DOHH2 (cell line): ENCODE data around the gene S1PR1.

ENCODE experiments used
- H3F3A ChIP-seq: fragments of 200-600 bp; sonication (generic), shearing (Covaris generic); 2 replicates; pipeline ENCODE4 v1.6.0; 2016; ENCODE audit warnings: antibody characterized with exemption, mild to moderate bottlenecking; ENCODE audit not compliant: control insufficient read depth, insufficient read depth
- H3K27ac ChIP-seq: fragments of 200-600 bp; sonication (generic); 2 replicates; pipeline ENCODE4 v1.5.1; 2014; ENCODE audit warnings: low read depth, mild to moderate bottlenecking, low read length, moderate library complexity
- H3K27me3 ChIP-seq: fragments of 200-600 bp; sonication (generic); 2 replicates; pipeline ENCODE4 v1.6.1; 2014; ENCODE audit warnings: mild to moderate bottlenecking, low read length, mixed read lengths; ENCODE audit not compliant: control insufficient read depth
- H3K36me3 ChIP-seq: fragments of 200-600 bp; sonication (generic); 2 replicates; pipeline ENCODE4 v1.6.1; 2014; ENCODE audit warnings: mild to moderate bottlenecking, low read length, moderate library complexity, mixed read lengths; ENCODE audit not compliant: control insufficient read depth
- H3K4me1 ChIP-seq: fragments of 200-600 bp; sonication (generic); 2 replicates; pipeline ENCODE4 v1.6.1; 2014; ENCODE audit warnings: mild to moderate bottlenecking, low read length, mixed read lengths; ENCODE audit not compliant: control insufficient read depth
- H3K4me2 ChIP-seq: fragments of 200-600 bp; sonication (generic); 2 replicates; pipeline ENCODE4 v1.6.0; 2014; ENCODE audit warnings: mild to moderate bottlenecking, low read length, moderate library complexity
- H3K4me3 ChIP-seq: fragments of 200-600 bp; sonication (generic); 2 replicates; pipeline ENCODE4 v1.5.1; 2014; ENCODE audit warnings: mild to moderate bottlenecking, low read length, mixed read lengths
- H3K79me2 ChIP-seq: fragments of 200-600 bp; sonication (generic); 2 replicates; pipeline ENCODE4 v1.6.1; 2014; ENCODE audit warnings: mild to moderate bottlenecking, low read length, mixed read lengths; ENCODE audit not compliant: control insufficient read depth
- H3K9me2 ChIP-seq: fragments of 200-600 bp; sonication (generic); replicated peaks from 2 replicates; pipeline ENCODE4 v1.6.1; 2014; ENCODE audit warnings: mild to moderate bottlenecking, low read length, mixed read lengths; ENCODE audit not compliant: control insufficient read depth
- H3K9me3 ChIP-seq: fragments of 200-600 bp; sonication (generic); 2 replicates; pipeline ENCODE4 v1.6.1; 2014; ENCODE audit warnings: antibody characterized with exemption, low read length, mixed read lengths; ENCODE audit not compliant: control insufficient read depth, insufficient read depth
- H4K20me1 ChIP-seq: fragments of 200-600 bp; sonication (generic); 2 replicates; pipeline ENCODE4 v1.6.0; 2014; ENCODE audit warnings: low read depth, mild to moderate bottlenecking, antibody characterized with exemption, low read length, moderate library complexity; ENCODE audit not compliant: control insufficient read depth, insufficient read depth
- EZH2phosphoT487 ChIP-seq: fragments of 200-600 bp; sonication (generic); IDR thresholded peaks from 2 replicates; pipeline ENCODE4 v1.6.1; 2017; ENCODE audit warnings: borderline replicate concordance, mild to moderate bottlenecking, antibody characterized with exemption, low read length, moderate library complexity, mixed read lengths
- TF ChIP-seq, protein P1 (sequence below): fragments of 200-600 bp; sonication (generic); IDR thresholded peaks from one replicate; pipeline ENCODE4 v1.5.1; 2014; ENCODE audit warnings: antibody characterized with exemption, mild to moderate bottlenecking, low read depth, low read length; ENCODE audit not compliant: poor library complexity, severe bottlenecking

Gene S1PR1

DNA sequence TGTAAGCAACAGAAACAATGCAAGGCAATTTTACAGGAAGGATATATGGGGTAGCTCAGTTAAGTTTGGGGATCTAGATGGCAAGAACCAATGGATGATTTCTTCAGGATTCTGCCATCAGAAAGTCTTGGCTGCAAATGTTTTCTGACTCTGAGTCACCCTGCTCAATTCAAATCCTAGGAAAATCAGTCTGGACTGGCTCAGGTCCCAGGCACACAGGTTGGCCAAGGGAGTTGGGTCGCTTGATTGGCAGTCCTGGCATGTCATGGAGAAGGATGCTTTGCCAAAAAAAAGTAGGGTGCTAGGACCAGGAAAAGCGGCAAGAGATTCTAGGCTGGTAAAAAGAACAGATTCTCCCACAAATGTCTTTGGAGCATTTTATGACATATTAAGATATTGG, 28.9 kb upstream of the S1PR1 start:
- no peaks in the 10 kb centered on the region for H4K20me1 ChIP-seq
- no peak for TF ChIP-seq EZH2phosphoT487
- TF ChIP-seq, protein P1, sequence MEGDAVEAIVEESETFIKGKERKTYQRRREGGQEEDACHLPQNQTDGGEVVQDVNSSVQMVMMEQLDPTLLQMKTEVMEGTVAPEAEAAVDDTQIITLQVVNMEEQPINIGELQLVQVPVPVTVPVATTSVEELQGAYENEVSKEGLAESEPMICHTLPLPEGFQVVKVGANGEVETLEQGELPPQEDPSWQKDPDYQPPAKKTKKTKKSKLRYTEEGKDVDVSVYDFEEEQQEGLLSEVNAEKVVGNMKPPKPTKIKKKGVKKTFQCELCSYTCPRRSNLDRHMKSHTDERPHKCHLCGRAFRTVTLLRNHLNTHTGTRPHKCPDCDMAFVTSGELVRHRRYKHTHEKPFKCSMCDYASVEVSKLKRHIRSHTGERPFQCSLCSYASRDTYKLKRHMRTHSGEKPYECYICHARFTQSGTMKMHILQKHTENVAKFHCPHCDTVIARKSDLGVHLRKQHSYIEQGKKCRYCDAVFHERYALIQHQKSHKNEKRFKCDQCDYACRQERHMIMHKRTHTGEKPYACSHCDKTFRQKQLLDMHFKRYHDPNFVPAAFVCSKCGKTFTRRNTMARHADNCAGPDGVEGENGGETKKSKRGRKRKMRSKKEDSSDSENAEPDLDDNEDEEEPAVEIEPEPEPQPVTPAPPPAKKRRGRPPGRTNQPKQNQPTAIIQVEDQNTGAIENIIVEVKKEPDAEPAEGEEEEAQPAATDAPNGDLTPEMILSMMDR: no peak
- H3K27ac ChIP-seq: no peak overlapping the region
- no peaks in the 10 kb centered on the region for H3K9me2 ChIP-seq
- H3K27me3 ChIP-seq: no peaks in the 10 kb centered on the region
- no peak overlapping the region for H3K4me2 ChIP-seq
- H3K79me2 ChIP-seq: no peaks in the 10 kb centered on the region
- no peaks in the 10 kb centered on the region for H3F3A ChIP-seq
- H3K4me3 ChIP-seq: no peak overlapping the region
- H3K9me3 ChIP-seq: no peaks in the 10 kb centered on the region
- no peaks in the 10 kb centered on the region for H3K4me1 ChIP-seq
- H3K36me3 ChIP-seq: no peaks in the 10 kb centered on the region

DNA sequence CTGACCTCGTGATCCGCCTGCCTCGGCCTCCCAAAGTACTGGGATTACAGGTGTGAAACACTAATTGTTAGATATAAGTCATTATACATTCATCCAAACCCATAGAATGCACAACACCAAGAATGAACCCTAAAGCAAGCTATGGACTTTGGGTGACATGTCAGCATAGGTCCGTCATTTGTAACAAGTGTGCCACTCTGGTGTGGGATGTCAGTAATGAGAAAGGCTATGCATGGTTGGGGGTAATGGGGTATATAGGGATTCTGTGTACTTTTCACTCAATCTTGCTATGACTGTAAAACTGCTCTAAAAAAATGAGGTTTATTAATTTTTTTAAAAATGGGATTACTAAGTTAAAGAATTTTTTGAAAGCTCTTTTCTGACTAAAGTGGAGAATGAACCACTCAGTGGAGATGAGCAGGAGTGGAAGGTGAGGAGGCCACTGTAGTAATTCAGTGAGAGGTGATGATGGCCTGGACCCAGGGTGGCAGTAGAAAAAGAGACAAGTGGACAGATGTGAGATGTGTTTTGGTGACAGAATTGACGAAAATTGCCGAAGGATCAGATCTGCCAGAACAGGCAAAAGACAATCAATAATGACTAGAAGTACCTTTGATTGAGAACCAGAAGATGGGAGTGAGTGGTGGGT, 21.3 kb upstream of the S1PR1 start:
- Histone ChIP-seq H3K4me2 (no peak overlapping the region), H3K4me1 (no peaks in the 10 kb centered on the region), H3K9me2 (no peaks in the 10 kb centered on the region), H4K20me1 (no peaks in the 10 kb centered on the region), H3K9me3 (no peaks in the 10 kb centered on the region), H3K27ac (no peak overlapping the region), H3K36me3 (no peaks in the 10 kb centered on the region), H3K79me2 (no peaks in the 10 kb centered on the region), H3K4me3 (no peak overlapping the region), H3F3A (no peaks in the 10 kb centered on the region), H3K27me3 (no peaks in the 10 kb centered on the region)
- TF ChIP-seq EZH2phosphoT487: no peak
- TF ChIP-seq, protein P1: no peak

DNA sequence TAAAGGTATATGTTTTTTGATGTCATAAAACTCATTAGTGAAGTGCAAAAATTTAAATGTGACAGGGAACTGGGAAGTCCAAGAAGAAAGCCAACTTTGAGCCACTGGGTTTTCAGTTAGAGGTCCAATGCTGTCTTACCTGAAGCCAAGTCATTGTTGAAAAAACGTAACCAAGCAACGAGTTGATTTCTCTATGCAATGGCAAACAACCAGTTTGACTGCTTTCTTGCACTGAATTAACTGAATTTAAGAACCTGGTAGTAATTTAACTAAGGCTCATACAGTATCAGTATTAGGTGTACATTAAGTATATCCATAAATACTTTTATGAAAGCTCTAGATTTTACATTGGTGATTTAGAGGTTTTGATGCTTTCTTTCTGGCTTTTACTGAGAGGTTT, 20.2 kb upstream of the S1PR1 start:
- peaks cover 2% of the 10 kb centered on the region for H3K4me1 ChIP-seq
- no peak overlapping the region for H3K27ac ChIP-seq
- H3K9me2 ChIP-seq: no peaks in the 10 kb centered on the region
- no peaks in the 10 kb centered on the region for H3K27me3 ChIP-seq
- no peak overlapping the region for H3K4me2 ChIP-seq
- no peak overlapping the region for H3K4me3 ChIP-seq
- H3K9me3 ChIP-seq: no peaks in the 10 kb centered on the region
- H3K79me2 ChIP-seq: no peaks in the 10 kb centered on the region
- H4K20me1 ChIP-seq: no peaks in the 10 kb centered on the region
- H3F3A ChIP-seq: no peaks in the 10 kb centered on the region
- no peak for TF ChIP-seq EZH2phosphoT487
- TF ChIP-seq, protein P1: no peak
- H3K36me3 ChIP-seq: no peaks in the 10 kb centered on the region
